ENCODE data around the gene RABGGTB.
"Not testable (repeated sequence)": the region's sequence is repeated elsewhere in the genome, so short reads cannot be mapped to it uniquely, and the experiment has no call there.

DNA sequence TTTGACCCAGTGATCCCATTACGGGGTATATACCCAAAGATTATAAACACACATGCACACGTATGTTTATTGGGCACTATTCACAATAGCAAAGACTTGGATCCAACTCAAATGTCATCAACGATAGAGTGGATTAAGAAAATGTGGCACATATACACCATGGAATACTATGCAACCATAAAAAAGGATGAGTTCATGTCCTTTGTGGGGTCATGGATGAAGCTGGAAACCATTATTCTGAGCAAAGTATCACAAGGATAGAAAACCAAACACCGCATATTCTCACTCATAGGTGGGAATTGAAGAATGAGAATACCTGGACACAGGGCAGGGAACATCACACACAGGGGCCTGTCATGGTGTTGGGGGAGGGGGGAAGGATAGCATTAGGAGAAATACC lies 2.1 kb upstream of the RABGGTB start:
- not testable (repeated sequence) for TF ChIP-seq POLR2A (IDR thresholded peaks at IDR 0.05; ENCODE audit: low read length); GATA1 (IDR thresholded peaks at IDR 0.05; ENCODE audit: low read depth, low read length)

Measured in erythroblast (primary cell).